Spleen (tissue), 11 donors: ENCODE results near the gene EED. TPM values are rescaled to one million over a fixed set of nuclear protein-coding genes. Genes with fewer than 3 reads are reported as not detected.
"Not testable (repeated sequence)": the region's sequence is repeated elsewhere in the genome, so short reads cannot be mapped to it uniquely, and the experiment has no call there.

Experiments used
- DNase-seq: peaks from one replicate; pipeline ENCODE4 v3.0.0-alpha.2; 2020
- H3K27ac ChIP-seq, 8 donors: fragments of 200-600 bp; sonication (generic) in 7 of 8; 1 replicate in 4 of 8; 2 replicates in 4 of 8; pipeline versions ENCODE4 v1.5.0 to v1.8.0; 2016 to 2021; ENCODE audit warnings: inconsistent platforms in 4 of 8, mild to moderate bottlenecking in 4 of 8, moderate library complexity in 1 of 8
- H3K27me3 ChIP-seq, 7 donors: fragments of 200-600 bp; sonication (generic) in 6 of 7; replicated peaks in 1 of 7; 1 replicate in 4 of 7; 2 replicates in 3 of 7; pipeline versions ENCODE4 v1.5.0 to v1.8.0; 2016 to 2021; ENCODE audit warnings: inconsistent platforms in 3 of 7, mild to moderate bottlenecking in 1 of 7
- H3K36me3 ChIP-seq, 6 donors: fragments of 200-600 bp; sonication (generic) in 5 of 6; 1 replicate in 4 of 6; 2 replicates in 2 of 6; pipeline versions ENCODE4 v1.5.0 to v1.8.0; 2016 to 2021; ENCODE audit warnings: inconsistent platforms in 2 of 6
- H3K4me1 ChIP-seq, 6 donors: fragments of 200-600 bp; sonication (generic) in 5 of 6; 1 replicate in 3 of 6; 2 replicates in 3 of 6; pipeline versions ENCODE4 v1.5.0 to v1.8.0; 2016 to 2021; ENCODE audit warnings: inconsistent platforms in 3 of 6
- H3K4me3 ChIP-seq, 8 donors: fragments of 200-600 bp; sonication (generic) in 7 of 8; 1 replicate in 4 of 8; 2 replicates in 4 of 8; pipeline versions ENCODE4 v1.5.0 to v1.8.0; 2016 to 2021; ENCODE audit warnings: inconsistent platforms in 4 of 8, mild to moderate bottlenecking in 4 of 8, moderate library complexity in 2 of 8
- H3K9me3 ChIP-seq, 8 donors: fragments of 200-600 bp; sonication (generic) in 7 of 8; 1 replicate in 4 of 8; 2 replicates in 4 of 8; pipeline versions ENCODE4 v1.5.0 to v1.8.0; 2016 to 2021; ENCODE audit warnings: inconsistent platforms in 4 of 8
- CTCF ChIP-seq, 11 experiments: fragments of 200-600 bp in 7 of 11; fragments of 450-650 bp in 4 of 11; sonication (generic) in 4 of 11; IDR thresholded peaks in 8 of 11; conservative IDR thresholded peaks in 3 of 11; 1 replicate in 7 of 11; 2 replicates in 4 of 11; pipeline versions ENCODE4 v1.4.0 to v1.8.0; 2016 to 2021; ENCODE audit warnings: antibody characterized with exemption in 11 of 11, inconsistent platforms in 4 of 11, mild to moderate bottlenecking in 1 of 11
- POLR2A ChIP-seq, 3 donors: fragments of 450-650 bp; IDR thresholded peaks; one replicate each; pipeline ENCODE4 v1.5.1; 2017; ENCODE audit warnings: antibody characterized with exemption in 3 of 3, mild to moderate bottlenecking in 1 of 3
- POLR2AphosphoS5 ChIP-seq, 3 donors: sonication (generic); formaldehyde crosslinking; IDR thresholded peaks; one replicate each; pipeline ENCODE4 v1.5.1; 2017; ENCODE audit warnings: antibody characterized with exemption in 3 of 3
- WGBS, 5 donors: extraction: QIAGEN DNeasy Blood & Tissue Kit in 3 of 5; methylation state at CpG; one replicate each; pipeline versions ENCODE4 v1.1.5 to v1.1.7; 2013 to 2018; 5-methylcytosine and 5-hydroxymethylcytosine counted together
- intact Hi-C: fragments of 100-400 bp; cut with DNase I; formaldehyde crosslinking; loops from one replicate; pipeline ENCODE4 v1.15.0; 2023; ENCODE audit warnings: low total_unique reads
- polyA plus RNA-seq, 3 donors: library from polyadenylated mRNA; stranded (reverse); fragments of 200-250 nt; gene quantifications; one replicate each; pipeline ENCODE4 v1.2.1, GENCODE V29; 2013
- total RNA-seq, 7 donors: library from RNA; depleted of rRNA in 3 of 7; stranded (reverse); fragments of >200 nt in 3 of 7; fragmentation: NEBNext Ultra II Directional in 4 of 7; extraction: Animal tissue kit (Norgen Biotek cat#: 25700) in 4 of 7; gene quantifications; one replicate each; pipeline versions ENCODE4 v1.1.0 to v1.2.1, GENCODE V29; 2016 to 2021
- donor health status: healthy with polysubstance abuse.
- donor health status: DM: no; HTN: no; CAD: no; lungs with moderate emphysema.
- donor health status: DM: no; HTN: no; CAD: no.
- donor health status: Bipolar disorder and iron deficiency.
- donor health status: healthy.
- donor health status: DM: no; HTN: no; CAD: no.
- donor health status: DM: yes; HTN: yes; CAD: no.

The EED gene
- total and polyA plus RNA-seq, 10 donors, result 24.3 to 48.1 (median 31.1) TPM

GRCh38 chr11:86278226-86278625 lies 33.7 kb downstream of the EED start:
- 84 to 96% (median 94%) methylated on average over 8 of the region's 8 CpGs for WGBS, 5 donors
- Histone ChIP-seq H3K4me1 (no peaks in the 10 kb centered on the region), H3K4me3 (no peak overlapping the region), H3K9me3 (no peaks in the 10 kb centered on the region), H3K27ac (no peak overlapping the region), H3K27me3 (no peaks in the 10 kb centered on the region), H3K36me3 (peaks cover 0 to 76% (median 27%) of the 10 kb centered on the region in 6 donors)
- intact Hi-C loops, result no loop called here
- no peak for DNase-seq
- TF ChIP-seq POLR2A (IDR thresholded peaks at IDR 0.05) (no peak), POLR2AphosphoS5 (IDR thresholded peaks at IDR 0.05) (no peak), CTCF (IDR thresholded peaks at IDR 0.05 in 8 of 11, conservative IDR thresholded peaks at IDR 0.05 in 3 of 11) (no peak)

- Histone ChIP-seq H3K27me3 (no peaks in the 10 kb centered on the region), H3K4me3 (no peak overlapping the region), H3K9me3 (no peaks in the 10 kb centered on the region), H3K4me1 (no peaks in the 10 kb centered on the region), H3K36me3 (peaks cover 0 to 71% (median 25%) of the 10 kb centered on the region in 6 donors), H3K27ac (no peak overlapping the region)
- 66 to 91% (median 87%) methylated on average over 3 of the region's 3 CpGs for WGBS, 5 donors
- no peak for DNase-seq
- TF ChIP-seq POLR2A (IDR thresholded peaks at IDR 0.05) (no peak), POLR2AphosphoS5 (IDR thresholded peaks at IDR 0.05) (no peak), CTCF (IDR thresholded peaks at IDR 0.05 in 8 of 11, conservative IDR thresholded peaks at IDR 0.05 in 3 of 11) (no peak)
- intact Hi-C loops, result no loop called here
Measured at GRCh38 chr11:86279747-86280146, 35.2 kb downstream of the EED start.

- Histone ChIP-seq H3K9me3 (no peaks in the 10 kb centered on the region), H3K4me3 (no peak overlapping the region), H3K27ac (no peak overlapping the region), H3K27me3 (no peaks in the 10 kb centered on the region), H3K36me3 (peaks cover 0 to 18% (median 0%) of the 10 kb centered on the region in 6 donors), H3K4me1 (peaks cover 0 to 42% (median 12%) of the 10 kb centered on the region in 6 donors)
- no peak for DNase-seq
- intact Hi-C loops, result no loop called here
- 80 to 88% (median 81%) methylated on average over 2 of the region's 2 CpGs for WGBS, 5 donors
- TF ChIP-seq CTCF (IDR thresholded peaks at IDR 0.05 in 8 of 11, conservative IDR thresholded peaks at IDR 0.05 in 3 of 11), result no peak
- TF ChIP-seq POLR2A (IDR thresholded peaks at IDR 0.05), result no peak
- TF ChIP-seq POLR2AphosphoS5 (IDR thresholded peaks at IDR 0.05), result no peak
Measured at GRCh38 chr11:86287468-86287796, 42.9 kb downstream of the EED start.

- intact Hi-C loops, result no loop called here
- no peak for DNase-seq
- Histone ChIP-seq H3K4me3 (no peak overlapping the region), H3K36me3 (peaks cover 0 to 16% (median 0%) of the 10 kb centered on the region in 6 donors), H3K27me3 (no peaks in the 10 kb centered on the region), H3K4me1 (peaks cover 0 to 42% (median 12%) of the 10 kb centered on the region in 6 donors), H3K27ac (peak overlapping the region in 2 of 8 donors; percentile 1 to 42), H3K9me3 (no peaks in the 10 kb centered on the region)
- TF ChIP-seq POLR2A (IDR thresholded peaks at IDR 0.05), result no peak
- TF ChIP-seq POLR2AphosphoS5 (IDR thresholded peaks at IDR 0.05), result no peak
- TF ChIP-seq CTCF (IDR thresholded peaks at IDR 0.05 in 8 of 11, conservative IDR thresholded peaks at IDR 0.05 in 3 of 11), result no peak
- 50 to 67% (median 58%) methylated on average over 7 of the region's 7 CpGs for WGBS, 5 donors
Measured at GRCh38 chr11:86288776-86289507, 44.4 kb downstream of the EED start.

- H3K36me3 ChIP-seq, H3K4me3 ChIP-seq, H3K27me3 ChIP-seq, H3K27ac ChIP-seq, H3K9me3 ChIP-seq, DNase-seq: not testable (repeated sequence)
- WGBS, 5 donors, result 81 to 87% (median 83%) methylated on average over 9 of the region's 9 CpGs
- H3K4me1 ChIP-seq, result peaks cover 0 to 42% (median 12%) of the 10 kb centered on the region in 6 donors
- intact Hi-C loops, result loop anchor here (10.0 kb wide), 1 partner anchor 45 kb away; the partner anchor contains the start of gene EED
Measured at GRCh38 chr11:86289508-86290280, 45.1 kb downstream of the EED start.
